GM19240 (cell line): Measurements from ENCODE around the gene RABAC1.
"Not testable (repeated sequence)": the region's sequence is repeated elsewhere in the genome, so short reads cannot be mapped to it uniquely, and the experiment has no call there.

Source experiments
- DNase-seq: peaks from one replicate; pipeline ENCODE4 v3.0.0; 2011; ENCODE audit warnings: low spot score; ENCODE audit not compliant: insufficient read length

Gene RABAC1, protein sequence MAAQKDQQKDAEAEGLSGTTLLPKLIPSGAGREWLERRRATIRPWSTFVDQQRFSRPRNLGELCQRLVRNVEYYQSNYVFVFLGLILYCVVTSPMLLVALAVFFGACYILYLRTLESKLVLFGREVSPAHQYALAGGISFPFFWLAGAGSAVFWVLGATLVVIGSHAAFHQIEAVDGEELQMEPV

DNA sequence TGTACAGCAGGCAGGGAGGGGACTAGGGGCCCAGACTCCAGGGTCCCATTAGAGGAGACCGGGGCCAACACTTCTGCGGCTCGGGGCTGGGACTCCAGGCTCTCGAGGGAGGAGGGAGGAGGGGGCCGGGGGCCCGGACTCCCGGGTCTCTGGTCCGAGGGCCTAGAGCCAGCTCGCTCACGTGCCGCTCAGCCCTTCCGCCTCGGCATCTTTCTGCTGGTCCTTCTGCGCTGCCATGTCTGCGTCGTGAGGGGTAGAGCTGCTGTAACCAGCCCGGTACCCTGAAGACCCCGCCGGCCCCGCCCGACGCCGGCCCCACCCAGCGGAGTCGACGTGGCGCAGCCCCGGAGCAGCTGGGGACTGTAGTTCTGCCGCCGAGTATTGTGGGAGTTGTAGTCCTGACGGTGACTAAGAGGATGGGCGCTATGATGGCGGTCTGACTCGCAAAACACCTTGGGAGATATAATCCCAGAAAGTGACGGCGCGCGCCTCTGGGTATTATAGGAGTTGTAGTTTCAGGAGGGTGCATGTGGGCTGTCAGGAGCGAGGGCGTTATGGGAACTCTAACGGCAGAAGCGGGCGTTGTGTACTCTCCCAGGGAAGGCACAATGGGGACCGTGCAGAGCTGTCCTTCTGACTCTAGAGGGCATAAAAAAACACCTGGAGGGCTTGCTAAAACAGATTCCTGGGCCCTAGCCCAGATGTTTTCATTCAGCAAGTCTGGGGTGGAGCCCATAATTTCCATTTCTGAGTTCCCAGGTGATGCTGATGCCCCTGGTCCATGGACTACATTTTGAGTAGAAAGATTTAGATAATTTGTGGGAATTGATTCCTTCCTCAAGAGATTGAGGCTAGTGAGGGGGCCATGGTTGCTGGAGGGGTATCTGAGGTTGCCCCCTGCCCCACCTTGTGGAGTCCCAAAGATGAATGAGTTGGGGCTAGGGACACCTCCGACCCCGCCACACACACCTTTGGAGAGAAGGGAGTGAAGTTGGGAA, at the start of gene RABAC1:
Gene RABAC1, minus strand, starts transcription at position 266 of the 998 bp plus-strand sequence. Its CDS starts 29 bp downstream, at position 237.
- DNase-seq, result peak; percentile 99

DNA sequence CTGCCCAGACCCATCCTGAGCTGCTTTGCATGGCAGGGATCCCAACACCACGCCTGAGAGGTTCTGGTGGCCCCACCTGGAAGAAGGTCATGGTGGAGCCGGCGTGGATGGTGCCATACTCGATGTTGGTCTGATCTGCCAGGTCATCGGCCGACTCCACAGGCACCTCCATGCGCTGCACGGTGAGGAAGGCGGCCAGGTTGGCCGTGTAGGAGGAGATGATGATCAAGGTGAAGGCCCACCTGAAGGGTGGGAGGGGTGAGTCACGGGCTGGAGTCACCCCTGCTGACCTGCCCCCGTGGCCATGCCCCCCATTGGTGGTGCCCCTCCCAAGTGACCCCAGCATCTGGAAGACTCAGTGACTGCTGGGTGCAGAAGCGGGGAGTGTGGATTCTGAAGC, 47.4 kb upstream of the RABAC1 start:
- DNase-seq, result no peak

DNA sequence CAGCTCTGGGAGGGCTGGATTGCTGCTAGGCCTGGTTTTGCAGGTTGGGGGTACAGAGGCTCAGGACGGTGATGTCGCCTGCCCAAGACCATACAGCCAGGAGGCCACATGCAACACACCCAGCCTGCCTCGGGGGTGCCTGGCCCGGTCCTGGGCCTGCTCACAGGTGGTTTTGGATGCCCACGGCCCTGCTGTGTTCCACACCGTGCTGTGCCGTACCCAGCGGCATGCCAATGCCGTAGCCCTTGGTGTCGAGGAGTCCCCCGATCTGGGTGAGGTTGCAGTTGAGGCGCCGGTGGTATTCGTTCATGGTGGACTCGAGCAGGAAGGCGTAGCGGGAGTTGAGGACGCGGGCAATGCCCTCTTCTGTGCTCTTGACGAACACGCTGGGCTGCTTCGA, 46.4 kb upstream of the RABAC1 start:
- DNase-seq, result no peak

GRCh38 chr19:42003506-42004294, 44.6 kb upstream of the RABAC1 start:
- no peak for DNase-seq

DNA sequence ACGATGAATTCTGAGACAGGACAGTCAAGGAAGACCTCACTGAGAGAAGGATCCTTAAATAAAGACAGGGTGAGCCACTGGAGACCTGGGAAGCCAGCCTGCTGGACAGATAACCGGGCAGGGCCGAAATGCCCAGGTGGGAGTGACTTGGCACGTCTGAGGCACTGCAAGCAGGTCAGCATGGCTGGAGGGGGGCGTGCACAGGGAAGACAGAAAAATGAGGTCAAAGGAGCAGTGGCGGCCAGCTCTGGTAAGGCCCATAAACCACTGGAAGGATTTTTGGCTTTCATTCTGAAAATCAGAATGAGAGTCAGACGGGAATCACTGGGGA, 40.7 kb upstream of the RABAC1 start:
- DNase-seq, result no peak

DNA sequence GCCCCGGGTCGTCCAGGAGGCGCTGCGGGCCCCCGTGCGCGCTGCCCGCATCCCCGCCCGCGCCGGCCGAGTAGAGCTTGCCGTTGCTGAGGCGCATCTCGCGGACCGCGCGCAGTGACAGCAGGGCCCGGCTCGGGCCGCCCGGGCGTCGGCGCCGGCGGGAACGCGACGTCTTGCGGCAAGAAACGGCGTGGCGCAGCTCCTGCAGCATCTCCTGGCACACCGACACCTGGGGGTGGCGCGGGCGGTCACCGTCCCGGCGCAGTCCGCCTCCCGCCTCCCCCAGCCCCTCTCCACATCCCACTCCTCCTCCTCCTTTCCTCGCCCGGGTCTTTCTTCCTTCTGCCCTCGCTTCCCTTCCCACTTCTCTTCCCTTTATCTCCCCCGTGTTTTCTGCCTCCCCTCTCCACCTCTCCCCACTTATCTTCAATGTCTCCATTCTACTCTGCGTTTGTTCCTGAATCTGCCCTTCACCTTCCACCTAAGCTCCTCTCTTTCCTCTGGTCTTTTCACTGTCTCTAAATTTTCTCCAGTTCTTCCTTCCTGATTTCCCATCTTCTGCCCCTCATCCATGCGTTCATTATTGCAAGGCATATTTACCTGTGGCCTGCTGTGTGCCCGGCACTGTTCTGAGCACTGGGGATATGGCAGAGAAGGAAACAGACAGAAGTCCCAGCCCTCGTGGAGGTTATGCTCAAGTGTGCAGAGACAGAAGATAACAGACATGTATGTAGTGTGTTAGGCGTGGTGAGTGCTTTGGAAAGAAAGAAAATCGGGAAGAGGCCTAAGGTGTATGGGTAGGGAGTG, 40.2 kb upstream of the RABAC1 start:
- DNase-seq, result no peak

DNA sequence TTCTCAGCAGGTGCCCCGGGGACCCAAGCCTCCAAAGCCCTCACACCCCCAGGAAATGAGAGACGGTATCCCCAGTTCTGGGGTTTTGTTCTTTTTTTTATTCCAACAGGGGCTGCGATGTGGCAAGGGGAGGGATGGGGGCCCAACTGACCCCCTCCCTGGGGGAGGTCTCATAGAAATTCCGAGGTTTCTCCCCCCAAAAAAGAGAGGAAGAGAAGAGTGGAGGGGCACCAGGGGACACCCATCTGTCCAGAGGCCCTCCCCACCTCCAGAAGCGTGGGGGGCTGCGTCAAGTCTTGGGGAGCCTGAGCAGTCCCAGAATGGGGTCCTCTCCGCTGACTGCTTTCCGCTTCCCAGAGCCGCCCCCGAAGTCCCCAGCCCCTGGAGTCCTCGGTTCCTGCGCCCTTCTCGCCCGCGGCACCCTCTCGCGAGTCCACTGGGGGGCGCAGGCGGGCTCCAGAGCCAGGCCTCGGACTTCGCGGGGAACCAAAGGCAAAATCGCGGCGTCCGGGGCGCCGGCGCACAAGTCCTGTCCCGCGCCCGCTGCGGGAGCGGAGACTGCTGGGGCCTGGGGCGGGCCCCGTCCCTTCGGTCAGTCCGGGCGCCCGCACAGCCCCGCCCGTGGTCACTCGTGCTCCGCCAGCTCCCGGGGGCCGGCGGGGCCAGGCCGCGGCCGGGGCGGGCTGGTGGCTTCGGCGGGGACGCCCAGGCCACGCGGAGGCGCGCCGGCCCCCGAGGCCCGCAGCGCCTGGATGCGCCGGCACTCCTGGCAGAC, 39.3 kb upstream of the RABAC1 start:
- DNase-seq, result no peak

DNA sequence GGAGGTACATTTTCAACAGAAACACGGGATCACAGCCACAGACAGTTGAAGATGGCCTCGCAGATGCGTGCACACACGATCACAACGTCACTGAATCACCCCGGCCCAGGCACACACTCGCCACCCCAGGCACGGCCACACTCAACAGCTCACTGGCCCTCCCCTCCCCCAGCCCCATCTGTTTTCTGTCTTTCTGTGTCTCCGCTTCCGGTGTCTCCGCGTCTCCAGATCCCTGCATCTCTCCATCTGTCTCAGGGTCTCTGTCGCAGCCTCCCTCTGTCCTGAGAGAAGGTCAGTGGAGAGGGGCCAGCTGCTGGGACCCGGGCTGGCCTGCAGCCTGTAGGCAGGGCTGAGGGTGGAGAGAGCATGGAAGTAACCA, 38.7 kb upstream of the RABAC1 start:
- no peak for DNase-seq

- peak; percentile 61 for DNase-seq
Measured at GRCh38 chr19:41997121-41997850, 38.2 kb upstream of the RABAC1 start.

- DNase-seq, result no peak
Measured at GRCh38 chr19:41995959-41996797, 37.1 kb upstream of the RABAC1 start.

DNA sequence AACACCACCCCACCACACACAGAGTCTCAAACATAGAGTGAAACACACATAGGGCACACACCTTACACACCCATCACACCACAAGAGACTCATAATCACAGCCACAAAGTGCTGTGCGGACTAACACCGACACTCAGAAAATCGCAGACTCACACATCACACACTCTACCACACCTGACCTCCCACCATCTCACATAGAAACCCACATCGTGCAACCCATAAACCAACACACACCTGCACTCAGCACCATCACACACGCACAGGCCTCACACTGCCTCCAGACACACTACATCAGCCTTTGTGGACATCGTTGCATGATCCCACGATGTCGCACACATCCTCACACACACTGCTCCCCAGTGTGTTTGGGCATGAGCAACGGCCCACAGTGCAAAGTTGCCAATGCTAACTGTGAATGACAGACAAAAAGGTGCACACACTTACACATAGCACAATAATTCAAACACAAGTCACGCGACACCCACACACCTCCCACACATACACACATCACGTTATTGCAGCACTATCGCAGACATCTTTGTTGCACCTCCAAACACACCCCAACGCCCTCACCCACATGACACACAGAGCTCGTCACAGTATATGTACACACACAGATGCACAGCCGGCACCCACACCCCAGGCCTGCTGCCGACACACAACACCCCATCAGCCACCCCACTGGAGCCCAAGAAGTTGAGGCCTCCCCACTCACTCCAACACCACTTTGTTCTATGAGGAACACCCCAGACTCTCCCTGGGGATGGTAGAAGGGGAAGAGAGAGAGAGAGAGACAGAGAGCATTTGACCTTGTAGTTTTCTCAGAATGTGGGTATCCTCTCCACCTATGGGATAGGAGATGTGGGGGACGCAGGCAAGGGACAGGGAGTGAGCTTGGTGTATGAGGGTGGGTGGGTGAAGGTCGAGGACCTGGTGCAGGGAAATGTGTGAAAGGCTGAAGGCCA, 36.2 kb upstream of the RABAC1 start:
- no peak for DNase-seq

- DNase-seq, result no peak
Measured at GRCh38 chr19:41994521-41994971, 35.4 kb upstream of the RABAC1 start.

- peak; percentile 85 for DNase-seq
Measured at GRCh38 chr19:41993612-41994483, 34.7 kb upstream of the RABAC1 start, which contains the start of gene ATP1A3. Gene ATP1A3 (minus strand): TSS chr19:41994230. CDS start chr19:41994076, 154 bp downstream.

DNA sequence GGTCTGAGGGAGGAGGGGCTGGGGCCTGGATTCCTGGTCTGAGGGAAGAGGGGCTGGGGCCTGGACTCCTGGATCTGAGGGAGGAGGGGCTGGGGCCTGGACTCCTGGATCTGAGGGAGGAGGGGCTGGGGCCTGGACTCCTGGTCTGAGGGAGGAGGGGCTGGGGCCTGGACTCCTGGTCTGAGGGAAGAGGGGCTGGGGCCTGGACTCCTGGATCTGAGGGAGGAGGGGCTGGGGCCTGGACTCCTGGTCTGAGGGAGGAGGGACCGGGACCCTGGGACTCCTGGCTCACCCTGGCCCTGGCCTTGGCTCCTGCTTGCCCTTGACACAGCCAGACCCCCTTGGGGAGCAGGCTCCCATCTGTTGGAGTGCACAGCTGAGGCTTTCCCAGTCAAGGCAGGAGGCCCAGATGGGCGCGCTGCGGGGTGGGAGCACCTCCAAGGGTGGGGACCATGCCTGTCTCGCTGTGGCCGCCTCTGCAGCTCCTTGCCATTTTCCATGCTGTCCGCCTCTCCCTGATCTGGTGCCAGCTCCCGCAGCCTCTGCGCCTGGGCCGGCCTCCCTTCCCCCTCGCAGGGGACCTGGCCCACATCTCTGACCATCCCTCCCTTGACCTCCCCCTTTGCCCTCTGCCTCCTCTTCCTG, 32.9 kb upstream of the RABAC1 start:
- DNase-seq, result not testable (repeated sequence)

- DNase-seq, result no peak
Measured at GRCh38 chr19:41991025-41991424, 31.9 kb upstream of the RABAC1 start.

GRCh38 chr19:41990615-41991014, 31.5 kb upstream of the RABAC1 start:
- no peak for DNase-seq
